IMR-90 (cell line): Measurements from ENCODE around the gene FAH. TPM values are rescaled to one million over a fixed set of nuclear protein-coding genes. Genes with fewer than 3 reads are reported as not detected.

Source experiments
- ATAC-seq: fragments of 200-7000 bp; cut with Tn5 transposase; 2 replicates; pipeline ENCODE4 v1.9.1; 2020; ENCODE audit warnings: low read depth, mild to moderate bottlenecking, moderate library complexity
- BruUV-seq: library from RNA; stranded (reverse); fragments of 400-500 nt; replicated peaks from 2 replicates; lab custom pipeline; 2021; lab: Mats Ljungman, UMichigan
- CTCF ChIA-PET: fragments of 300-600 bp; formaldehyde crosslinking; extraction: SDS; loops from one replicate; lab custom pipeline; 2021; ENCODE audit warnings: antibody characterized with exemption; lab: Yijun Ruan, JAX
- POLR2A ChIA-PET: fragments of 300-600 bp; sonication (Branson Sonifier 250); formaldehyde crosslinking; loops from one replicate; lab custom pipeline; 2022; ENCODE audit warnings: antibody characterized with exemption; ENCODE audit not compliant: unreplicated experiment; lab: Charles Lee
- DNase-seq: peaks from one replicate; pipeline ENCODE4 v3.0.0; 2013
- H2AFZ ChIP-seq: replicated peaks from 2 replicates; pipeline ENCODE3; 2013; ENCODE audit warnings: low read length, mild to moderate bottlenecking; ENCODE audit not compliant: poor library complexity
- H2AK5ac ChIP-seq: 2 replicates; pipeline ENCODE4 v1.6.1; 2013; ENCODE audit warnings: low read depth, low read length, inconsistent platforms
- H2AK9ac ChIP-seq: replicated peaks from 2 replicates; pipeline ENCODE3; 2013; ENCODE audit warnings: mild to moderate bottlenecking, low read depth, low read length, moderate library complexity; ENCODE audit not compliant: poor library complexity
- H2BK120ac ChIP-seq: 2 replicates; pipeline ENCODE4 v1.6.1; 2013; ENCODE audit warnings: low read depth, low read length, inconsistent platforms
- H2BK15ac ChIP-seq: 3 replicates; pipeline ENCODE4 v1.6.1; 2013; ENCODE audit warnings: low read depth, low read length, inconsistent platforms
- H2BK20ac ChIP-seq: 2 replicates; pipeline ENCODE4 v1.6.1; 2013; ENCODE audit warnings: low read depth, mild to moderate bottlenecking, inconsistent platforms, low read length, moderate library complexity
- H2BK5ac ChIP-seq: 2 replicates; pipeline ENCODE4 v1.6.1; 2013; ENCODE audit warnings: mild to moderate bottlenecking, low read depth, low read length, inconsistent platforms; ENCODE audit not compliant: poor library complexity, severe bottlenecking
- H3K14ac ChIP-seq: replicated peaks from 2 replicates; pipeline ENCODE4 v1.6.1; 2013; ENCODE audit warnings: low read depth, low read length, inconsistent platforms
- H3K18ac ChIP-seq: 2 replicates; pipeline ENCODE4 v1.6.1; 2013; ENCODE audit warnings: low read depth, low read length, control low read depth
- H3K23ac ChIP-seq: 2 replicates; pipeline ENCODE4 v1.6.1; 2013; ENCODE audit warnings: low read depth, low read length, inconsistent platforms
- H3K27ac ChIP-seq: 2 replicates; pipeline ENCODE4 v1.5.1; 2013; ENCODE audit warnings: mild to moderate bottlenecking, control low read depth, low read length; ENCODE audit not compliant: insufficient read depth
- H3K27me3 ChIP-seq: 2 replicates; pipeline ENCODE4 v1.6.1; 2013; ENCODE audit warnings: low read length; ENCODE audit not compliant: control insufficient read depth, insufficient read depth
- H3K36me3 ChIP-seq: 2 replicates; pipeline ENCODE4 v1.6.1; 2013; ENCODE audit warnings: low read length, mixed read lengths; ENCODE audit not compliant: control insufficient read depth, insufficient read depth
- H3K4ac ChIP-seq: 2 replicates; pipeline ENCODE4 v1.6.1; 2013; ENCODE audit warnings: low read depth, low read length, inconsistent platforms
- H3K4me1 ChIP-seq: 2 replicates; pipeline ENCODE4 v1.6.1; 2013; ENCODE audit warnings: low read length, mixed read lengths; ENCODE audit not compliant: control insufficient read depth, insufficient read depth
- H3K4me2 ChIP-seq: 2 replicates; pipeline ENCODE4 v1.6.1; 2013; ENCODE audit warnings: low read depth, mild to moderate bottlenecking, control low read depth, low read length, moderate library complexity
- H3K4me3 ChIP-seq: 2 replicates; pipeline ENCODE4 v1.5.1; 2013; ENCODE audit warnings: low read depth, mild to moderate bottlenecking, control low read depth, low read length, moderate library complexity; ENCODE audit not compliant: insufficient read depth
- H3K56ac ChIP-seq: 2 replicates; pipeline ENCODE4 v1.6.1; 2013; ENCODE audit warnings: low read length, inconsistent platforms; ENCODE audit not compliant: insufficient read depth; ENCODE audit errors: extremely low read depth
- H3K79me1 ChIP-seq, 2 experiments: 2 replicates each; pipeline ENCODE4 v1.6.1; 2013; ENCODE audit warnings: low read length in 2 of 2, inconsistent platforms in 1 of 2, low read depth in 1 of 2
- H3K9ac ChIP-seq: 2 replicates; pipeline ENCODE4 v1.6.1; 2013; ENCODE audit warnings: low read depth, low read length, control low read depth
- H3K9me1 ChIP-seq: 2 replicates; pipeline ENCODE4 v1.6.1; 2013; ENCODE audit warnings: low read length, inconsistent platforms; ENCODE audit not compliant: insufficient read depth
- H3K9me3 ChIP-seq: 2 replicates; pipeline ENCODE4 v1.6.1; 2013; ENCODE audit warnings: low read length; ENCODE audit not compliant: control insufficient read depth, insufficient read depth
- H4K20me1 ChIP-seq: 2 replicates; pipeline ENCODE4 v1.6.1; 2013; ENCODE audit warnings: low read length, inconsistent platforms; ENCODE audit not compliant: insufficient read depth
- H4K5ac ChIP-seq: 2 replicates; pipeline ENCODE4 v1.6.1; 2013; ENCODE audit warnings: mild to moderate bottlenecking, low read depth, low read length, control low read depth
- H4K8ac ChIP-seq, 2 experiments: 2 replicates each; pipeline ENCODE4 v1.6.1; 2013; ENCODE audit warnings: low read depth in 2 of 2, low read length in 2 of 2, control low read depth in 1 of 2, inconsistent platforms in 1 of 2
- H4K91ac ChIP-seq: 2 replicates; pipeline ENCODE4 v1.6.1; 2013; ENCODE audit warnings: low read depth, low read length, inconsistent platforms; ENCODE audit not compliant: insufficient read depth
- BHLHE40 ChIP-seq: fragments of 150-350 bp; IDR thresholded peaks from 2 replicates; pipeline ENCODE4 v1.6.1; 2016; ENCODE audit warnings: mild to moderate bottlenecking, low read depth, low read length
- CEBPB ChIP-seq: IDR thresholded peaks from 2 replicates; pipeline ENCODE4 v1.6.1; 2012; ENCODE audit warnings: low read depth, low read length, improper control_type of control experiment
- CHD1 ChIP-seq: IDR thresholded peaks from 2 replicates; pipeline ENCODE4 v1.6.1; 2012; ENCODE audit warnings: low read depth, low read length, improper control_type of control experiment
- FOS ChIP-seq: fragments of 150-350 bp; IDR thresholded peaks from 2 replicates; pipeline ENCODE4 v1.6.1; 2016; ENCODE audit warnings: low read depth, low read length
- MXI1 ChIP-seq: IDR thresholded peaks from 2 replicates; pipeline ENCODE4 v1.6.1; 2012; ENCODE audit warnings: low read depth, mild to moderate bottlenecking, low read length, moderate library complexity, borderline replicate concordance
- POLR2A ChIP-seq: IDR thresholded peaks from 2 replicates; pipeline ENCODE4 v1.6.1; 2012; ENCODE audit warnings: mild to moderate bottlenecking, low read depth, low read length
- RAD21 ChIP-seq: IDR thresholded peaks from 2 replicates; pipeline ENCODE4 v1.6.1; 2012; ENCODE audit warnings: low read length, improper control_type of control experiment
- RCOR1 ChIP-seq: IDR thresholded peaks from 2 replicates; pipeline ENCODE4 v1.6.1; 2012; ENCODE audit warnings: mild to moderate bottlenecking, low read length, improper control_type of control experiment; ENCODE audit not compliant: insufficient replicate concordance
- RFX5 ChIP-seq: IDR thresholded peaks from 2 replicates; pipeline ENCODE4 v1.8.0; 2012; ENCODE audit warnings: low read depth, mild to moderate bottlenecking, low read length, moderate library complexity
- SMC3 ChIP-seq: fragments of 150-350 bp; IDR thresholded peaks from 2 replicates; pipeline ENCODE4 v1.6.1; 2016; ENCODE audit warnings: low read depth, mild to moderate bottlenecking, antibody characterized with exemption, low read length, moderate library complexity
- USF2 ChIP-seq: fragments of 150-350 bp; IDR thresholded peaks from 2 replicates; pipeline ENCODE4 v1.6.1; 2017; ENCODE audit warnings: mild to moderate bottlenecking, antibody characterized with exemption, low read length, low read depth
- WGBS, 2 experiments: methylation state at CpG; one replicate each; pipeline versions ENCODE4 v1.1.5 to v1.1.7; 2013; ENCODE audit warnings: missing lambda C conversion rate in 2 of 2; ENCODE audit not compliant: insufficient read length in 1 of 2; ENCODE audit errors: extremely low coverage in 2 of 2; 5-methylcytosine and 5-hydroxymethylcytosine counted together
- dilution Hi-C: fragments of 300-500 bp; cut with HindIII; formaldehyde crosslinking; loops from one replicate; pipeline ENCODE4 v1.14.3; 2018; ENCODE audit warnings: low sequenced_read_pairs; ENCODE audit not compliant: unreplicated experiment
- in situ Hi-C: fragments of 300-500 bp; cut with MboI; formaldehyde crosslinking; loops from 3 replicates; pipeline ENCODE4 v1.14.3; 2019; ENCODE audit warnings: low sequenced_read_pairs, inconsistent platforms, mixed read lengths
- intact Hi-C: fragments of 100-400 bp; cut with micrococcal nuclease; formaldehyde crosslinking; loops from 2 replicates; pipeline ENCODE4 v1.10.0; 2022
- polyA plus RNA-seq, 3 experiments: library from polyadenylated mRNA; depleted of rRNA; stranded (reverse); fragments of >200 nt; gene quantifications; 2 replicates each; pipeline ENCODE4 v1.2.3, GENCODE V29; 2012; ENCODE audit warnings: low replicate concordance in 1 of 3
- total RNA-seq: library from RNA; depleted of rRNA; stranded (reverse); fragments of >200 nt; gene quantifications from 2 replicates; pipeline ENCODE4 v1.2.3, GENCODE V29; 2012

The FAH gene
- total and polyA plus RNA-seq, 2 of the 4 experiments (the other 2 are of a cell fraction): 43.1 to 48.6 TPM

GRCh38 chr15:80169768-80170357 lies 17.1 kb downstream of the FAH start:
- Histone ChIP-seq H3K56ac (no peak overlapping the region), H2AFZ (peak overlapping the region; percentile 37), H4K20me1 (0 out of 2 replicates have a peak, but pooled peaks cover 8% of the 10 kb centered on the region), H3K4ac (no peak overlapping the region), H2BK15ac (no peak overlapping the region), H3K27me3 (no peaks in the 10 kb centered on the region), H3K27ac (no peak overlapping the region), H3K9ac (no peak overlapping the region), H3K18ac (no peak overlapping the region), H3K9me1 (peaks cover 12% of the 10 kb centered on the region; the same call in 1 of the 2 replicates), H2BK20ac (no peak overlapping the region), H2BK5ac (no peak overlapping the region), H2BK120ac (no peak overlapping the region), H3K23ac (no peak overlapping the region), H3K4me2 (no peak overlapping the region), H3K9me3 (no peaks in the 10 kb centered on the region), H3K14ac (no peak overlapping the region), H2AK5ac (no peak overlapping the region; the same call in 1 of the 2 replicates), H4K8ac (no peak overlapping the region), H4K5ac (no peak overlapping the region), H3K4me3 (no peak overlapping the region), H2AK9ac (no peak overlapping the region), H3K4me1 (peaks cover 12% of the 10 kb centered on the region), H3K36me3 (peaks cover 9% of the 10 kb centered on the region; the same call in 1 of the 2 replicates), H3K79me1 (peaks cover 0 to 14% of the 10 kb centered on the region in 2 experiments; a peak in 2 of 4 replicates), H4K91ac (no peak overlapping the region)
- dilution Hi-C loops: no loop called here
- no CpG with 5 or more reads among the region's 12 CpGs for WGBS, 2 experiments
- DNase-seq (no peak), ATAC-seq (no peak)
- CTCF ChIA-PET: interaction anchor here (0.6 kb wide), 1 partner anchor 112 kb away, joined by 3 read pairs; no protein-coding TSS in a partner anchor
- no peak for TF ChIP-seq SMC3
- no peak for TF ChIP-seq BHLHE40
- no peak for TF ChIP-seq MXI1
- TF ChIP-seq CHD1: no peak
- TF ChIP-seq USF2: no peak
- no peak for TF ChIP-seq RFX5
- no peak for TF ChIP-seq RAD21
- TF ChIP-seq POLR2A: no peak
- no peak for TF ChIP-seq CEBPB
- no peak for TF ChIP-seq FOS
- no peak for TF ChIP-seq RCOR1
- intact Hi-C loops: loop anchor here (5.0 to 10.0 kb wide), 3 partner anchors 98 to 273 kb away; partner anchors contain the start of gene MTHFS
- POLR2A ChIA-PET: no interaction called here
- BruUV-seq: no TSS peak
- in situ Hi-C loops: loop anchor here (5.0 to 10.0 kb wide), 2 partner anchors 53 to 265 kb away; no protein-coding TSS in a partner anchor
